ENCODE data around the gene RPS6KA5. TPM values are rescaled to one million over a fixed set of nuclear protein-coding genes. Genes with fewer than 3 reads are reported as not detected.
"Not testable (repeated sequence)": the region's sequence is repeated elsewhere in the genome, so short reads cannot be mapped to it uniquely, and the experiment has no call there.

The RPS6KA5 gene
- total RNA-seq, 2 donors from 2014 or later = 8.9 to 10.3 TPM

DNA sequence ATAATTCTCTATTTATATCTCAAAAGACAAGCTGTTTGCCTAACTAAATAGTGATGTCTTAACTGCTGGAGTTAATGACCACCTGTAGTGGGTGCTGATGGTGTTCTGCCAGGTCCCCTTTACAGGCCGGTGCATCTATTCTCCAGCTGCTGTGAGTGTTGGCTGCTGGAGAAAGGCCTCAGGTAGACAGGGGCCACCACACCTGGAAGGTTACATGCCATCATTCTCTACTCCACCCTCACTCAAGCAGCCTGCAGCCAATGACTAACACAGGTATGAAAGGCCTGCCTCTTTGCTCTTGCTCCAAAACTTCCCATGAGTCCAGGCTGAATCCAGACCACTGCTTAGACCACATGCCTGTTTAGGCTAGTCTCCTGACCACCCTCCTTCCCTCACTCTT, 73.9 kb downstream of the RPS6KA5 start:
- H3K27ac ChIP-seq = no peak overlapping the region
- H3K4me1 ChIP-seq (replicated peaks) = no peaks in the 10 kb centered on the region
- no peaks in the 10 kb centered on the region for H3K27me3 ChIP-seq (replicated peaks; ENCODE audit: insufficient read depth)
- H3K9me3 ChIP-seq = no peaks in the 10 kb centered on the region
- no peak for DNase-seq (ENCODE audit: low spot score)
- 95% methylated on average over 1 of the region's 1 CpG for WGBS
- intact Hi-C loops (cut with DNase I) = no loop called here
- no peak for TF ChIP-seq POLR2A (IDR thresholded peaks at IDR 0.05)
- TF ChIP-seq POLR2AphosphoS5 (IDR thresholded peaks at IDR 0.05) = no peak
- TF ChIP-seq, protein P1, sequence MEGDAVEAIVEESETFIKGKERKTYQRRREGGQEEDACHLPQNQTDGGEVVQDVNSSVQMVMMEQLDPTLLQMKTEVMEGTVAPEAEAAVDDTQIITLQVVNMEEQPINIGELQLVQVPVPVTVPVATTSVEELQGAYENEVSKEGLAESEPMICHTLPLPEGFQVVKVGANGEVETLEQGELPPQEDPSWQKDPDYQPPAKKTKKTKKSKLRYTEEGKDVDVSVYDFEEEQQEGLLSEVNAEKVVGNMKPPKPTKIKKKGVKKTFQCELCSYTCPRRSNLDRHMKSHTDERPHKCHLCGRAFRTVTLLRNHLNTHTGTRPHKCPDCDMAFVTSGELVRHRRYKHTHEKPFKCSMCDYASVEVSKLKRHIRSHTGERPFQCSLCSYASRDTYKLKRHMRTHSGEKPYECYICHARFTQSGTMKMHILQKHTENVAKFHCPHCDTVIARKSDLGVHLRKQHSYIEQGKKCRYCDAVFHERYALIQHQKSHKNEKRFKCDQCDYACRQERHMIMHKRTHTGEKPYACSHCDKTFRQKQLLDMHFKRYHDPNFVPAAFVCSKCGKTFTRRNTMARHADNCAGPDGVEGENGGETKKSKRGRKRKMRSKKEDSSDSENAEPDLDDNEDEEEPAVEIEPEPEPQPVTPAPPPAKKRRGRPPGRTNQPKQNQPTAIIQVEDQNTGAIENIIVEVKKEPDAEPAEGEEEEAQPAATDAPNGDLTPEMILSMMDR (IDR thresholded peaks at IDR 0.05) = no peak
- H3K4me3 ChIP-seq = no peak overlapping the region
- H3K36me3 ChIP-seq = no peaks in the 10 kb centered on the region

DNA sequence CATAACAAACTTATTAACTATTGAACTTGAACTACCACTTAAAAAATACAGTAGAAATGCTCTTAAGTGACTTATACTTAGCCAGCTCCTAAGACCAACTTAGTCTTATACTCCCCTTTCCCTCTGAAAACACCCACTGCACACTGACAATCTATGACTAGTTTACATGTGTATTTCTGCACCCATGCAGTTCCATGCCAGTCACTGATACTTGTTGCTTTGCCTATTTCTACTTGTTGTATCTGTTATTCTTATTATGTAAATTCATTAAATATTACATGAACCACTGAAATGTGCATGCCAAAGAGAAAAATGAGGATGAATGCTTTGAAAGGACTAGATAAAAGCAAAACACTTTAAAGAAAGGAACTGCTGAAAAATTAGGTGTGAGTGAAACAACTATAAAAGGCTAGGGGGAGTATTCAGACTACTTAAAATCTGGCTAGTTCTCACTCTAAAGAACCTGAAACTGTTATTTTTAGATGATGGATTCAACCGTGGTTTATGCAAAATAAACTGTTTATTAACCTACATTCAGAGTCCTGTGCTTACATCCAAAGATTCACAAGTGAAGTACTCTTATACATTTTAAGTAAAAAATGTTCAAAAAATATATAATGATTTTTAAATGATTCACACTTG, 74.7 kb downstream of the RPS6KA5 start:
- TF ChIP-seq POLR2A (IDR thresholded peaks at IDR 0.05) (no peak), POLR2AphosphoS5 (IDR thresholded peaks at IDR 0.05) (no peak)
- TF ChIP-seq, protein P1 (IDR thresholded peaks at IDR 0.05) = no peak
- WGBS = 47% methylated on average over 1 of the region's 1 CpG

DNA sequence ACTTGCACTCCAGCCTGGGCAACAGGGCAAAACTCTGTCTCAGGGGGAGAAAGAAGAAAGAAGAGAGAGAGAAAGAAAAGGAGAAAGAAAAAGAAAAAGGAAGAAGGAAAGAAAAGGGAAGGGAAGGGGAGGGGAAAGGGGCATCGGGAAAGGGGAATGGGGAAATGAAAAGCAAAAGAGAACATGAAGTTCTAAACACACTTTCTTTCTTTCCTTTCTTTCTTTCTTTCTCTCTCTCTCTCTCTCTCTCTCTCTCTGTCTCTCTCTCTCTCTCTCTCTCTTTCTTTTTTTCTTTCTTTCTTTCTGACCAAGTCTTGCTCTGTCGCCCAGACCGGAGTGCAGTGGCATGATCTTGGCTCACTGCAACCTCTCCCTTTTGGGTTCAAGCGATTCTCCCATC, 76.9 kb downstream of the RPS6KA5 start:
- Histone ChIP-seq H3K36me3 (no peaks in the 10 kb centered on the region), H3K9me3 (no peaks in the 10 kb centered on the region), H3K4me3 (no peak overlapping the region), H3K27me3 (replicated peaks; ENCODE audit: insufficient read depth) (no peaks in the 10 kb centered on the region), H3K27ac (no peak overlapping the region), H3K4me1 (replicated peaks) (no peaks in the 10 kb centered on the region)
- 99% methylated on average over 4 of the region's 4 CpGs for WGBS
- no peak for DNase-seq (ENCODE audit: low spot score)
- intact Hi-C loops (cut with DNase I) = no loop called here
- TF ChIP-seq POLR2AphosphoS5 (IDR thresholded peaks at IDR 0.05) = no peak
- TF ChIP-seq, protein P1 (IDR thresholded peaks at IDR 0.05) = no peak
- no peak for TF ChIP-seq POLR2A (IDR thresholded peaks at IDR 0.05)

More for the DNA sequence above, 74.7 kb downstream of the RPS6KA5 start:
- no peaks in the 10 kb centered on the region for H3K9me3 ChIP-seq
- H3K4me1 ChIP-seq (replicated peaks) = no peaks in the 10 kb centered on the region
- H3K27me3 ChIP-seq (replicated peaks; ENCODE audit: insufficient read depth) = no peaks in the 10 kb centered on the region
- intact Hi-C loops (cut with DNase I) = no loop called here
- no peaks in the 10 kb centered on the region for H3K36me3 ChIP-seq
- no peak overlapping the region for H3K27ac ChIP-seq
- no peak overlapping the region for H3K4me3 ChIP-seq
- DNase-seq (ENCODE audit: low spot score) = no peak

DNA sequence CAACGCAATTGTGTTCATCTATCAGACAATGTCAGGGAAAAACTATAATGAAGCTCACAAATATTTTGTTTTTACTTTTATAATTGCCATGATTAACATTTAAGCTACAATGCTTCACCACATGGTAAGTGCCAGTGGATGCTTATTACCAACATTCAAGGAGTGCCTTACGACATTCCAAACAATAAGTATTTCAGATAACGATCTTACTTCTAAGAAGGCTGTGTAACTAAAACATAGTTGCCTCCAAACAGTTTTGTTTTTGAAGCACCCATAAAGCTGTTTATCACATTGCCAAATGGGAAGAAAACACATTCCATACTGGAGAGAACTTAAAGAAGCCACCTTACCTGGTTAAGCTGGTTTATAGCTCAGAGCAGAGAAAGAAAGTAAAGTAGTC, 78.8 kb downstream of the RPS6KA5 start:
- H3K27me3 ChIP-seq (replicated peaks; ENCODE audit: insufficient read depth) = no peaks in the 10 kb centered on the region
- no peak for DNase-seq (ENCODE audit: low spot score)
- no peaks in the 10 kb centered on the region for H3K36me3 ChIP-seq
- no peak overlapping the region for H3K27ac ChIP-seq
- intact Hi-C loops (cut with DNase I) = no loop called here
- TF ChIP-seq POLR2AphosphoS5 (IDR thresholded peaks at IDR 0.05) = peak; percentile 33
- no peak for TF ChIP-seq POLR2A (IDR thresholded peaks at IDR 0.05)
- no peaks in the 10 kb centered on the region for H3K9me3 ChIP-seq
- WGBS = 48% methylated on average over 3 of the region's 3 CpGs
- H3K4me1 ChIP-seq (replicated peaks) = no peaks in the 10 kb centered on the region
- no peak overlapping the region for H3K4me3 ChIP-seq

DNA sequence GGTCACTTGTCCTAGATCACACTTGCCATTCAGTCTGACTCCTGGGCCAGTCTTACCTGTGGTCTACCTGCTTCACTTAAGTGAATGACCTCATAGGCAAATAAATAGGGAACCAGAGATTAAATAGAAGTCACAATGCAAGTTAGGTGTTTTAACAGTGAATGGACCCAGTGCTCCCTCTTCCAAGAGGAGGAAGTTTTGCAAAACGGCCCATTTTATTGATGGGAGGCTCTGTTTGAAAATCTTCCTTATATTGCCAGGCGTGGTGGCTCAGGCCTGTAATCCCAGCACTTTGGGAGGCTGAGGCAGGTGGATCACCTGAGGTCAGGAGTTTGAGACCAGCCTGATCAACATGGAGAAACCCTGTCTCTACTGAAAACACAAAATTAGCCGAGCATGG, 79.8 kb downstream of the RPS6KA5 start:
- H3K9me3 ChIP-seq; H3K27me3 ChIP-seq (replicated peaks; ENCODE audit: insufficient read depth); H3K4me1 ChIP-seq (replicated peaks); DNase-seq (ENCODE audit: low spot score); H3K27ac ChIP-seq; H3K4me3 ChIP-seq; H3K36me3 ChIP-seq; intact Hi-C loops (cut with DNase I): not testable (repeated sequence)
- WGBS = 90% methylated on average over 3 of the region's 3 CpGs

DNA sequence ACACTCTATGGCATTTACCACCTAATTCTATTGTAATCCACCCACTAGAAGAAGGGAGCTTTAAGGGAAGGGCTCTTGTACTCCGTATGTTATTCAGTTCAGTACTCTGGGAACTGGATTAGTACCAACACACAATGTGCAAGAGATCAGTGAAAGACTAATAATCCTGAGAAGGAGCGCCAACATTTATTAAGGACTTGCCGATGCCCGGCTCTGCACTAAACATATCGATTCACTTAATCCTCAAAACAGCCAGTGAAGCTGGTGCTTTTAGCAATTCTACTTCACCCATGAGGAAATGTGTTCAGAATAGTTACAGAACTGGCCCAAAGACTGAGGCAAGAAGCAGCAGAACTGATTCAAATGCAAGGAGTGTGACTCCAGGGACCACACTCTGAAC, 80.9 kb downstream of the RPS6KA5 start:
- Histone ChIP-seq H3K9me3 (no peaks in the 10 kb centered on the region), H3K4me3 (no peak overlapping the region), H3K36me3 (no peaks in the 10 kb centered on the region), H3K27ac (no peak overlapping the region), H3K4me1 (replicated peaks) (no peaks in the 10 kb centered on the region), H3K27me3 (replicated peaks; ENCODE audit: insufficient read depth) (no peaks in the 10 kb centered on the region)
- DNase-seq (ENCODE audit: low spot score) = no peak
- intact Hi-C loops (cut with DNase I) = no loop called here
- 16% methylated on average over 5 of the region's 5 CpGs for WGBS
- no peak for TF ChIP-seq POLR2AphosphoS5 (IDR thresholded peaks at IDR 0.05)
- TF ChIP-seq POLR2A (IDR thresholded peaks at IDR 0.05) = no peak
- TF ChIP-seq, protein P1 (IDR thresholded peaks at IDR 0.05) = no peak
